ENCODE measurements around the gene TSPAN9.
A peak's percentile ranks its signal among the peaks of the same experiment; 100 is the strongest.

TSPAN9 gene

DNA sequence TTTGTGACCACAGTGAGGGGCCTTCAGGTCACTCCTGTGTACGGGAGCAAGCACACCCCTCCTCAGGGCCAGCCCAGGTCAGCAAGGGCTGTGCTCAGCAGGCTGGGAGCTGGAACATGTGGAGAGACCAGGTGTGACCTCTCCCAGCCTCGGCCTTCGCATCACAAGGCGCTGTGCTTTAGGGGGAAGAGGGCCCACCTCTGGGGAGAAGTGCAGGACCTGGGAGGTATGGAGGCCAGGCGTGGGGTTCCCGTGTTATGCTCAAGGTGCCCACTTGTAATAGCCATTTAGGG lies 219.2 kb downstream of the TSPAN9 start:
- DNase-seq (ENCODE audit: low read depth in 2 of 2) = no peak

DNA sequence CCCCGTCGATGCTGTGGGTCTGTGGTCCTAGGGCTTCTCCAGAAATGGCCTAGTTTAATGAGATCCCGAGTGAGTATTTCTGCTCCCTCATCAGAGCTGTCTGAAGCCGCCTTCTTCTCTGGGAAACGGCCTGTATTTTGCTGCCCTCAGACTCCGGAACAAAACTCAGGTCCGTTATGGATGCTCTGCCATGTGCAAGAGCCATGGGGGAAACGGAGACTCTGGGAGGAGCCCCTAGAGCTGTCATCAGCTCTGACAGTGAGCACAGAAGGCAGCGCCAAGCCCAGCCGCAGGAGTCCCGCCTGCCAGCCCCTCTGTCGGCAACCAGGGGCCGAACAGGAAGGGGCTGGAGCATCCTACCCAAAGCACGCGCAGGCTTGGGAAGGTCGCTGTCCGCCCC lies 221.4 kb downstream of the TSPAN9 start:
- DNase-seq (ENCODE audit: low read depth in 2 of 2) = no peak

DNA sequence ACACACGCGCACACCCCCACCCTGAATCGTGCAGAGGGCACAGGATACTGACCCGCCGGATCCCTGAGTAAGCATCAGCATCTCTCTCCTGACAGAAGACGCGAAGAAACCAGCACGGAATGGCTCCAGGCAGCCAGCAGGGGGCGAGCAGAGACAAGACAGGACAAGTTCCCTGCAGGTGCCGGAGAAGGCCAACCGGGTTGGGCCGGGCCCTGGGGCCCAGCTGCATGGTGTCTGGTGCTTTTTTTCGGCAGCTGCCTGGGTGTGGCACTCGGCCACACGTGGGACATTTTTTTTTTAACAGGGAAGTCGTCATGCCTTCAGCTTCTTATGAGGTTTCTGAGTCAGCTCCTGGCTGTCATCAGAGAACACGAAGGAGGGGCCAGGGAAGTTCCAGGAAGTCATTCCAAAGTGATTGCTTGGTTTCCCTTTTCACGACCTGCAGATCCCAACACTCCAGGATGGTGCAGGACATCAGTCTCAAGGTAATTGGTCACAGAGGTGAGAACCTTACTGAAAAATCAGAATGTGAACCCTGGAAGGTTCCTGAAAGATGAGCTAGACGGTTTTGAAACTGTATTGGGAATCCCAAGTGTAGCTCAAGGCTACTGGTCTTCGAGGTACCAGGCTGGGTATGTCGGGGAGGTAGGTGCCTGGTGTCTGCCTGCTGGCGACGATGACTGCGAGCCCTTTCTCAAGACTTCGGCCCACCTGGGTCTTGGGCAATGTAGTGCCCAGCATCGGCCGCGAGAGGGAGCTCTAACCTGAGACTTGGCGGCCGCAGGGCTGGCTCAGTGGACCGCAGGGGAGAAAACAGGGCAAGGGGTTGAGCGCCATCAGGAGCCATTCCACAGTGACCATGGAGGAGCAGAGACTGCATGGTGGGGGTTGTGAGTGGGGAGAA lies 223.0 kb downstream of the TSPAN9 start:
- peak; percentile 76 to 77 for DNase-seq (ENCODE audit: low read depth in 2 of 2)

DNA sequence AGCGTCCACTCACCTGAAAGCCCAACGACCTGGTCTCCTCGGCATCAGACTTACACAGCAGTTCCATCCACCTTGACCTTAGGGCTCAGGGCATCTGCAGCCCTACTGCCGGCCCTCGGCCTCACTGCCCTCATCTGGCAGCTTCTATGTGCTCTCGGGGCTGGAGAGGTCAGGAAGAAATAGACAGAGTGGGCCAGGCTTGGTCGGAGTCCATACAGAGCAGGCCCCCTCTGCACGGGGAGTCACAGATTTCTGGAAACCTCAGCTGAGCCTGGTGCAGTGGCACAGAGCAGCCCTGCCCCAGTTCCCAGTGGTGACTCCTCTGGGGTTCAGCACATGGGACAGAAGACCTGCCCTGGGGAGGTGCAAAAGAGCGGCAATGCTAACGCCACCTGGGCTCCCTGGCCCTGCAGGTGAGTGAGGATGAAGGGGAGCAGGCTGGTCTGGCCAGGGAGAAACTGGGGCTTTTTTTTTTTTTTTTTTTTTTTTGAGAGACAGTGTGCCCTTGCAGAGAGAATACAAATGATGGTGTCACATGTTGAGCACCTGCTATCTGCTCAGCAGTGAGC lies 223.7 kb downstream of the TSPAN9 start:
- DNase-seq (ENCODE audit: low read depth in 2 of 2) = no peak

DNA sequence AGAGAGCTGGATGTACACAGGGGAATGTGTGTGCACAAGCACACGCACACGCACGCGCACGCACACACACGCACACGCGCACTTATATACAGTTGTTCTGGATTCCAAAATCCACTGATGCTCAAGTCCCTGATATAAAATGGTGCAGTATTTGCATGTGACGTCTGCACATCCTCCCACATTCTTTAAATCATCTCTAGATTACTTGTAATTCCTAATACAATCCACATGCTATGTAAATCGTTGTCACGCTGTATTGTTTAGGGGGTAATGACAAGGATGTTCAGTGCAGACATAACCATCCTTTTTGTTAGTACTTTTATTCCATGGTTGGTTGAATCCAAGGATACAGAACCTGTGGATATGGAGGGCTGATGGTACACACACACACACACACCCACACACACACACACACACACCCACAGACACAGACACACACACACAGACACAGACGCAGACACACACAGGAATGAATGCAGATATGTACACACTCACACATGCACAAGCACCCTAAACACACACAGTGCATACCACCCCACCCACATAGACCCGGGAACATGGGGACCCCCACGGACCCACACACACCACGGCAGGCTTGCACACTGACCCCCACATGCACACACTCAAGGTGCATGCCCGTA lies 225.3 kb downstream of the TSPAN9 start:
- no peak for DNase-seq (ENCODE audit: low read depth in 2 of 2)

DNA sequence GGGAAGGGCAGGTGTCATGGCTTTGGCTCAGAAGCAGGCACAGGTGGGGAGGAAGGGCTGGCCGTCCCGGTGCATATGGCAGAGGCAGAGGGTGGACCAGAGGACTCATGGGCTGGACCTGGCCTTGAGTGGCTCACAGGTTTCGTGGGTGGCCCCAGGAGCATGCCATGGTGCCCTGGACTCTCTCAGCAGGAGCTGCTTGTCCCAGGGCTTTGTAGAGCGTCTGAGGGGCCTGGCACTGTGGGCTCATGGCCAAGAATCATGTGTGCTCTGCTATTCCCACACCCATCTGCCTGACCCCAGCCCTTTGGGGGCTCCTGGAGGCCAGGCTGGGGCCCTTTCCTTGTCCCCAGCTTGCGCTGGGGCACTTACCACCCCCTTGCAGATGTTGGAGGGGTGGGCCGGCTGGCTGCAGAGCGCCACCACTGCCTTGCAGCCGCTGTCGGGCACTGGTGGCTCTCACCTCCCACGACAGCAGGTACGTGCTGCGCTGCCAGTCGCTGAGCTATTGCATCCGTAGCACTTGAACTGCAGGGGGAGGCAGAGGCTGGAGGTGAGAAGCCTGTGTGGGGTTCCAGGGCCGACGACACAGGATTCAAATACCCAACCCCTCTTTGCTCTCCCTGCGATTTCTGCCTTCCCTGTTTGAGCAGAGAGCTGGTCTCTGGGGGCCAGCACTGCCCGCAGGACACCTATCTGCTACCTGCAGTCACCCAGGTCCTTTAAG lies 226.4 kb downstream of the TSPAN9 start:
- DNase-seq (ENCODE audit: low read depth in 2 of 2) = no peak

DNA sequence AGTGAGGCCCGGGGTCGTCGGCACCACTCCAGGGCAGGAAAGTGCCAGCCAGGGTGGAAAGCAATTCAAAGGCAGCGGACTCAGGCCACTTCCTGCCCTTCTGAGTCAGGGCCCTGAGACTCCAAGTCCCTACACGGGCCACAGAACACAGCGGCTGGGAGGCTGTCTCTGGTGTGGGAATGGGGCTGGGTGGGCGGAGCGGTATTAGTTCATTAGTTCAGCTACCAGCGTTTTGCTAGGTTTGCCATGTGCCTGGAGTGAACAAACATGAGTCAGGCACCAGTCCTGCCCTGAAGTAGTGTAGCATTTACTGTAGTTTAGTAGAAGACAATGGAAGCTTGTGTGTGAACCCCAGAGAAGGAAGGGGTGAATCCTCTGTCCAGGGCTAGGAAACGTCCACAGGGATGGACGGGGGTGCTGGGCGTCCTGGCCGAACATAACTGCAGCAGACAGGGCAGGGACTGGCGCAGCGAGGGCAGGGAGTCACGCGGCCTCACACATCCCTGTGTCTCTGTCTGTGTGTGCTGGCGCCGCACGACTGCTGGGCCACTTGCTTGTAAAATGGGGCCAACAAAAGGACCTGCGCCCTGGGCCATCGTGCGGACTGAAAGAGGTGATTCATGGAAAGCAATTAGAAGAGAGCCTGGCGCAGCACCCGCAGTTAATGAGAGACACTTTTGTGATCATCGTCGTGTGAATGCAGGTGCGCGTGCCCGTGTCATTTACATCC lies 227.4 kb downstream of the TSPAN9 start:
- DNase-seq (ENCODE audit: low read depth in 2 of 2) = no peak

DNA sequence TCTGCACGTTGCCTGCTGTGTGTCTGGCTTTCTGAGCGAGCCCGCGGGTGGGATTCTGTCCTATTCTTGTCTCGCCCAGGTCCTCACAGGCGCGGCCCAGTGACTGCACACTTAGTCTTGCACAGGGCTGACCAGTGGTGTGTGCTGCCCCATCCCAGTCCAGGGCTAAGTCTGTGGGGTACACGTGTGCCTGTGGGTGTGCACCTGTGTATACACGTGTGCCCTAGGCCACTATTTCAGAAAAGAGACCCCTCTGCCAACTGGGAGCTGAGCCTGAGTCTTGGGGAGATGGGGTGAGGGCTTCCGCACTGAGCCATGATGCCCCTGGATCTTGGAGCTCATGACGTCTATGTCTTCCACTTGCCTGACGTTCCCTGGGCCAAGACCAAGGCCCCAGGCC lies 228.3 kb downstream of the TSPAN9 start:
- DNase-seq (ENCODE audit: low read depth in 2 of 2) = no peak

DNA sequence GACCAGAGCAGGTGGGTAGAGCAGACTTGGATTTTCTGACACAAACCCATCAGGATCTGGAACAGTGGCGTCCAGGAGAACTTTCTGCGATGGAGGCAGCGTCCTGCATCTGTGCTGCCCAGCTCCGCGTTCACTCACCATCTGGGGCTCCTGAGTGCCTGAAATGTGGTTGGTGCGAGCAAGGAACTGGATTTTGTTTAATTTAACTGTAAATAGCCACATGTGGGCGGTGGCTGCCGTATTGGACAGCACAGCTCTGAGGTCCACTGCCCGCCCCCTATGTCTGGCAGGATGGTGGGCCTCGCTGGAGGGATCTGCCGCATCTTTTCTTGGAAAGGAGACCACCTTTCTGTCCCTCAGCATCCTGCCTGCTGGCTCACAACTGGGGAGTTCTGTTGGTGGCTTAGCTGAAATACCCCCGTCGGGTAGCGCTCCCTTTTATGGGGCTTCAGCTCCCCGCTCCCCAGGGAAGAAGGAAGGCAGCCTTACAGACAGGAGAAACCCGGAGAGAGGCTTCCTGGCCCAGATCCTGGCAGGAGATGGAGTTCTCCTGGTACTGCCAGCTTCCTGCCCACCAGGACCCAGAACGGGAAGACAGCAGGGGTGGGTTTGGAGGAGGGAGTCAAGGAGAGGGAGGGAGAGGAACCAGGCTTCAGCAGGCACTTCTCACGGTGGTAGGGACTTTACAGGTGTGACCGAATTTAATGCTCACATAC lies 228.9 kb downstream of the TSPAN9 start:
- no peak for DNase-seq (ENCODE audit: low read depth in 2 of 2)

DNA sequence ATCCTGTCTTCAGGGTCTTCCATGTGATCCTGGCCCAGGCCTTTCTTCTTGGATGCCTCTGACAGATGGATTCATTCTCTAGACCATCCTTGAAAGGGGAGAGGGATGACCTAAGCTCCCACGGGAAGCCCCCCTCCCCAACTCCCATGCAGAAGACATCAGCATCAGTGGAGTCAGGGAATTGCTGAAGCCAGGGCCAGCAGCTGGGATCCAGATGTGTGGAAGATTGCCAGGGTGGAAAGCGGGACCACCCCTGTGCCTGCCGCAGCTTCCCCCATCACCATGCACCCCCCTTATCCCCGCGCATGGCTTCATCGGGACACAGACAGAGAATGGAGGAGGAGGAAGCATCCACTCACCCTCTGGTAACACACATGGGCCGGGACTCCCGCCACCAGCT lies 230.2 kb downstream of the TSPAN9 start:
- no peak for DNase-seq (ENCODE audit: low read depth in 2 of 2)

DNA sequence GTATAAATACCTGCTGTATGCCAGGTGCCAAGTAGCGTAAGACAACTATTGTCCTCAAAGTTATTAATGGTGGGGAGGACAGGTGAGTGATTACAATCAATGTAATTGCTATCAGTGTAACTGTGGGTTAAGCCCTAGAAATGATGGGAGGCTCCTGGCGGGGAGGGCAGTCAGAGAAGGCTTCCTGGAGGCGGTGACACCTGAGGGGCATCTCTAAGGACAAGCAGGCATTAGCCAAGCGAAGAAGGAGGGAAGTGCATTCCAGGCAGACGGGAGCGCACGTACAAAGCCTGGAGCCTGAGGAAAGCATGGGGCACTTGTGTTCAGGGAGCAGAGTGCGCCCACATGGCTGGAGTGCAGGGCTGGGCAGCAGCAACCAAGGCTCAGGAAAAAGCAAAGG lies 230.9 kb downstream of the TSPAN9 start:
- no peak for DNase-seq (ENCODE audit: low read depth in 2 of 2)

DNA sequence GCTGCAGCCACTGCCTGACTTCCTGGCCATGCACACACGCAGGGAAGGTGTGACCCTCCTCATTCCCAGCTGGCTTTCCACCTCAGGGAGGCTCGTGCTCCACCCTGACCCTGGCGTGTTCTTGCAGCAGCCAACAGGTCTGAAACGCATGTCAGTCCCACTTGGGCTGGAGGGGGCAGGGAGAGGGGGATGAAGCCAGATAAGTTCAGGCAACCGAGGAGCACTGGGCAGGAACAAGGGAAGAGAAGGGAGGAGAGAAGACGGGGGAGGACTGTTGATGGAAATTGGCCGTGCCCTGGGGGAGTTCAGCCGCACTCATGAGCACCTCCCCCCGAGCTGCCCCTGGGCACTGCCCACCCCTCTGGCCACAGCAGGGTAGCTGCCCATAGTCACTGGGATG lies 231.4 kb downstream of the TSPAN9 start:
- no peak for DNase-seq (ENCODE audit: low read depth in 2 of 2)

DNA sequence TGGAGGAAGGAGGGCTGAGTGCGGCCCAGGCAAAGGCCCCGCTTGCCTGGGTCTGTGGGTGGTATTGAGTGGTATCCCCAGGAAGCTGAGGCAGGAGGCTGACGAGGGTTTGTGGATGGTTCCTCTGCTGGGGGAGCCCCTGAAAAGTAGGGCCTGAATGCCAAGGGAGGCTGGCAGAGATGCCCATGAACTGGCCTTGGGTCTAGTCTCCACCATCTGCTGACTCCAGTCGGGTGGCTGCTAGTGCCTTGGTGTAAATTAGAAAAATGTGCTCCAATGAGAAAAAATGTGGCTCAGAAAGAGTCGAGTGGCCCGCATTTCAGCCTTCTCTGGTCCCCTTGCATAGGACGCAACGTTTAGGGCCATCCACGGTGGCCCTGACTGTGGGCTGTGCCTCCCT lies 232.6 kb downstream of the TSPAN9 start:
- no peak for DNase-seq (ENCODE audit: low read depth in 2 of 2)

DNA sequence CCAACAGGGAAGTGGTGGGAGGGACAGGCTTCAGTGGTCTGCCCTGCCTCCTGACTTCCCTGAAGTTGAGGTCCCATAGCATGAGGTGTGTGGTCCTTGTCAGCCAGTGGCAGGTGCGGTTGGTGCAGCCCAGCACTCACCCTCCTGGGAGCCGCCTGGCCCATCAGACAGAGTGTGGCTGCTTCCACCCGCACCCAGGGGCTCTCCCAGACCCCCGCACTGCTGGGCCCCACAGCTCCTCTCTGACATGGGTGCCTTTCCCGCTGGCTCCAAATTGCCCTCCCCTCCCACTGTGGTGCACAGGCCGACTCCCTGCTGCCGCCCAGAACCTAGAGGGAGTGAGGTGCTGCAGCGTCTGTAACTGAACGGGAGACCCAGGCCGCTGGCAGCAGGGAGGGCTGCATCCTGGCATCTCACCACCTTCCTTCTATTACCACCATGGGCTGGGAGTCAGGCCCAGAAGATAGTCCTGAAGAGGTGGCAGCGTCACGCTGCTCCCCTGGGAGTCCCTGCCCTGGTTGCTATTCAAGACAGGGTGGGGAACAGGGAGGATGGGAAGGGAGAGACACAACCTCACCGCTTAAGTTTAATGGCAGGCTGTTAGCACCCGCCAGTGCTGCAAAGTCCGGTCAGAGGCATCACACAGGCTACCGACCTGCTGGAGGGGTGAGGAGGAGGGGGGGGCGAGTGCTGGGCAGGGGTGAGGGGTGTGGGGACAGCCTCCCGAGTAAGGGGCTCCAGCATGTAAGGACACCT lies 233.3 kb downstream of the TSPAN9 start:
- DNase-seq (ENCODE audit: low read depth in 2 of 2) = no peak

DNA sequence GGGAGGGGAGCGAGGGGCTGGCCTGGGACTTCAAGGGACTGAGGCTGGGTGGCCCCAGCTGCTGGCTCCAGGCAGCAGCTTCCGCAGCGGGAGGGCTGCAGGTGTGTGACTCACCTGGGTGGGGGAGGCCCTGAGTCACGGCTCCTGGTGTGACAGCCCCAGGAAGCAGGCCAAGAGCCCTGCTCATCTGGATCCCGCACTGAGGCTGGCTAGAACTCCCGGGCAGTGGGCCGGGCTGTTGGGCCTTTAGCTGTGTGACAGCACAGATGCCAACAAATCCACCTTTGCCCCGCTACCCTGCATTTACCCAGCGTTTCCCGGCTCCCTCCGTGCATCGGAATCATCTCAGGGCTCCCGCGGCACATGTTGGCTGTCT lies 233.8 kb downstream of the TSPAN9 start:
- no peak for DNase-seq (ENCODE audit: low read depth in 2 of 2)

DNA sequence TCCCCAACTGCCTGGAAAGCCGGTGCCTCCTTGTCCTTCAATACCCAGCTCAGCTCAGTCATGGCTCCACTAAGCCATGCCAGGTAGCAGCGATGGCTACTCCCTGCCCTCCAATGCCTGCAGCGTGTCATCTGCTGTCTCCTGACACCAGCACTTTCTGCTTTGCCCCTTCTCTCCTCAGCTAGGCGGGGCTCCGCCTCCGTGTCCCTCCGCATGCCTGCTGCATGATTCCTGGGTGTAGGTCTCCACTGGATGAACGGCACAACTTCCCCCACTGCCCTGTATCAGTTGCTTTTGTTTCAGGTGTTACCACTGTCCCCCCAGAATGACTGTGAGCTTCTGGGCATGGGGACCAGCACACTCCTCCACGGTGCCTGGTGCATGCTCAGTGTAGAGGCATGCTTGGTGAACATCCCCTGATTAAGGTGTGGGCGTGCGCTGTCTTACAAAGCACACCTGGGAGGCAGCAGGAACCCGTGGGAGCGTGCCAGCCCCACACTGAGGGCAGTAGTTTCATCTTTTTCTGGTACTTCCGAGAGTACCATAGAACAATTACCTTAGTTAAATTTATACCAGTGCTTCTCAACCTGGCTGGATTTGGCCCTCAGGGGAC lies 234.4 kb downstream of the TSPAN9 start:
- no peak for DNase-seq (ENCODE audit: low read depth in 2 of 2)

DNA sequence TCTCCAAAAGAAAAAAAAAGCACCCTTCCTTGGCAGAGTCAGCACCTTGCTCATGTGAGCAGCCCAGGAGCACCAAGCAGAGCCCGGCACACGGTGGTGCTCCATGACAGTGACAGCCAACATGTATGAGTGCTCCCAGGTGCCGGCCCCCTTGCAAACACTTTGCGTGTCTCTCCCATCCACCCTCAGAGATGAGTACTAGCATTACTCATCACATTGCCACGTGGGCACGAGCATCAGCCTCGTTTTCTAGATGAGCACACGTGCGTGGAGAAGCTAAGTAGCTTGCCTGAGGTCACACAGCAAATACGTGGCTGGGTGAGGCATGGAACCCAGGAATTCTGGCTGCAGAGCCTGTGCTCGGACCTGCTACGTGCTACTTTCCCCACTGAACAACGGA lies 235.9 kb downstream of the TSPAN9 start:
- no peak for DNase-seq (ENCODE audit: low read depth in 2 of 2)

DNA sequence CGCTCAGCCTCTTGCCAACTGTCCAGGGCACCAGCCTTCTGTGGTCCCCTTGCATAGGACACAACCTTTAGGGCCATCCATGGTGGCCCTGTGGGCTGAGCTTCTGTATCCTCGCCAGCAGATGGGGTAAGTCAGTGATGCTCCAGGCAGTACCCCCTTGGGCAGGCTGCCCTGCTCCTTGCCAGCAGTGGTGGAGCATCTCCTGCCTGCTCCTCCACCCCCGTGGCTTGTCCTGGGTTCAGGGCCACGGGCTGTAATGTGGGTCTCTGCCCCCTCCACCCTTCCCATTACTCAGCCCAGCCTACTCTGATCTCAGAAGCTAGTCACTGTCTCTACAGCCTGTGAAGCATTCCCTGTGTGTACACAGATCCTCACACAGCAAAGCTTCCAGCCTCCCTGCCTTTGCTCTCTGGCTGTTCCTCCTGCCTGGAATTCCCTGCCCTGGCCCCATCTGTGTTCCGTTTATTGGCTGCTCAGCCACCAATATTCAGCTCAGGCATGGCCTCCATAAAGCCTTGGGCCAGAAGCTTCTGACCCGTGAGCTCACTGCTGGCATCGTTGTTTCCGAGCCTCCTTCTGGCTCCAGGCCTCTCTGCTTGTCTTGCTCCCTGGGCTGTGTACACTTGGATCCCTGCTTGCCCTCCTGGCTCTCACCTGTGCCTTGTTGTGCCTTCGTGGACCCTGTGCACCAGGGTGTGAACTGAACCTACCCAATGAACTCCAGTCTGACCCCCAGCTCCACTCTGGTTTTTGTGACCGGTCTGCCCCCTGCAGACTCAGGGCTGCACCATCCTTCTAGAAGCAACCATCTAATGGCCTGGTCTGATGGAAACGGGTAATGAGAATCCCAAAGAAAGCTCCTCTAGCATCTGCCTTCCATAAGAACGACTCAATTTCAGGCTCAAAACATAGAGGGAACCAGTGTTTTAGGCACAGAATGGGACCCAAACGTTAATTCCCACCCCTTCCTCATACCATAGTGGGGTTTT lies 236.8 kb downstream of the TSPAN9 start:
- DNase-seq (ENCODE audit: low read depth in 2 of 2) = no peak

DNA sequence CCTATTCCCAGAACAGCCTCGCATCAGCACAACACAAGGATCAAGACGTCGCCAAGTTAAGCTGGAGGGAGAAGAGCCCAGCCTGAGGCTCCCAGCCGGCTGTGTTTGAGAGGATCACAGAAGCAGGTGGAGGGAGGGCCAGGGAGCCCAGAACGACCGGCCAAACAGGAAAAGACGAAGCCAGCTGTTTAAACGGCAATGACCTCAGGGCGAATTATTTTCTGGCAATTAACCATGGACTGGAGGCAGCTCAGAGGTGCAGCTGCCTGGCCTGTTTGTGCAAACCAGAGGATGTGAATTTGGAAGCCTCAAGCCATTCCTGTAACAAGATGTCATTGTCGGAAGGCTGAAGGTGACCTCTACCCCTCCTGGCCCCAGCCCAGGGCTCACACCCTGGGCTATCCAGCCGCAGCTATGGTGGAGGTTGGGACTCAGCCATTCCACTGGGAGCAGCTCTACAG lies 238.1 kb downstream of the TSPAN9 start:
- DNase-seq (ENCODE audit: low read depth in 2 of 2) = no peak

Data from stimulated activated CD4-positive, alpha-beta T cell treated with anti-CD3 and anti-CD28 coated beads, Interleukin-4, amount 100 ng/mL, for 48 hours (primary cell).